Sigmoid colon (tissue), 4 donors: Measurements from ENCODE around the gene RYR3.

Source experiments
- CTCF ChIP-seq, 4 experiments: fragments of 450-650 bp in 3 of 4; fragments of 200-600 bp in 1 of 4; IDR thresholded peaks; one replicate each; pipeline ENCODE4 v1.5.1; 2016 to 2019; ENCODE audit warnings: antibody characterized with exemption in 4 of 4, mild to moderate bottlenecking in 3 of 4, moderate library complexity in 2 of 4
- POLR2A ChIP-seq, 2 donors: fragments of 450-650 bp; IDR thresholded peaks; one replicate each; pipeline ENCODE4 v1.6.1; 2016; ENCODE audit warnings: antibody characterized with exemption in 2 of 2, mild to moderate bottlenecking in 2 of 2, moderate library complexity in 2 of 2
- POLR2AphosphoS5 ChIP-seq, 4 donors: sonication (generic); formaldehyde crosslinking; IDR thresholded peaks; one replicate each; pipeline ENCODE4 v1.6.1; 2017; ENCODE audit warnings: antibody characterized with exemption in 4 of 4

- no peak for TF ChIP-seq CTCF (IDR thresholded peaks at IDR 0.05)
- no peak for TF ChIP-seq POLR2A (IDR thresholded peaks at IDR 0.05)
- TF ChIP-seq POLR2AphosphoS5 (IDR thresholded peaks at IDR 0.05): no peak
Observed at GRCh38 chr15:33311312-33311971, 675 bp downstream of the RYR3 start.
